GM18873 (cell line): ENCODE data around the gene TTC32.

Experiments used
- ATAC-seq: cut with Tn5 transposase; IDR thresholded peaks from one replicate; pipeline ENCODE4 v1.9.1; 2021; ENCODE audit warnings: mild to moderate bottlenecking, moderate library complexity, moderate number of reproducible peaks; ENCODE audit not compliant: unreplicated experiment, low FRiP score

The TTC32 gene

DNA sequence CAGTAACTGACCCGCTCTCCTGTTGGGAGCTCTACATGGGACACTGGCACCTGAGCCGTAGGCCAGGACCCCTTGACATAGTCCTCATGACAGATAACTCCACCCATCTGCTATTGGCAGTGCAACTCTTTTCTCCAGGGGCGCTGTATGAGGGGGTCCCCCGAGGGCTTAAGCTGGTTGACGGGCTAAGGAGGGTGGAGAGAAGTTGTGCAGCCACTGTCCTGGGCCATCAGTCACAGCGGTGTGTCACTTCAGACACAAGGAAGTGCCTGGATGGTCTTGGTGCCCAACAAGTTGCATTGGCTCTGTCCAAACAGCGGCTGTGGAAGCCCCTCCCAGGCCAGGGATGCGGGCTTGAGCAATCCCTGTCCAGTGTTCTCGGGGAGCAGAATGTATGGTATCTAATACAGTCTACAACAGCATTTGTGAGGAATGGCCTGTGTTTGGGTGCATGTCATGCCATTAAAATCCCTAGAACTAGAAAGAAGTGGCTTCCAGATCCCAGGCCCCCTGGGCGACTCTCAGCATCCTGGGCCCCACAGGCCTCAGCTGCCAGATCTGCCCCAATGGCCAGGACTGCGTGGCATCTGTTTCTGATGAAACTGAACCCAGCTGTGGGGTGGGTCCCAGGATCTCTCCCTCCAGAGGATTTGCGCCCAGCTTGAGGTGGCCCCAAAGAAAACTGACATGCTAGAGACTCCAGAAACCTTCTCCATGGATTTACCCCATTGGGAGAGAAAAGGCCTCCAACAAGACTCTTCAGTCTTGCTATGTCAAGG is 23.3 kb downstream of the TTC32 start:
- no peak for ATAC-seq

DNA sequence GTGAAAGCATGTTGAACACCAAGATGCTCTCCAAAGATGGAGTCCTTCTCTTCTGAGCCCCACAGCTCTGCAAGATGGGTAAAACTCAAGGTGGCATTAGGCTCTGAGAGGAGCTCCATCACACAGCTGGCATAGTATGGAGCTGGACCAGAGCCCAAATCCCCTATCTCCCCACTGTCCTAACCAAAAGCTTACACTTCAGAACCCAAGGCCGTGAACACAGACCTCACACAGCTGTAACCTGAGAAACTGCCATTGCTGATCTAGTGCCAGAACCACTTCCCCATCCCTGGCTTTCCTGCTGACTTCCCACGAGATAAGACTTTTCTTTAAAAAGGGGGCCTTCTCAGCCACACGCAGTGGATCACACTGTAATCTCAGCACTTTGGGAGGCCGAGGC is 25.0 kb downstream of the TTC32 start:
- no peak for ATAC-seq

DNA sequence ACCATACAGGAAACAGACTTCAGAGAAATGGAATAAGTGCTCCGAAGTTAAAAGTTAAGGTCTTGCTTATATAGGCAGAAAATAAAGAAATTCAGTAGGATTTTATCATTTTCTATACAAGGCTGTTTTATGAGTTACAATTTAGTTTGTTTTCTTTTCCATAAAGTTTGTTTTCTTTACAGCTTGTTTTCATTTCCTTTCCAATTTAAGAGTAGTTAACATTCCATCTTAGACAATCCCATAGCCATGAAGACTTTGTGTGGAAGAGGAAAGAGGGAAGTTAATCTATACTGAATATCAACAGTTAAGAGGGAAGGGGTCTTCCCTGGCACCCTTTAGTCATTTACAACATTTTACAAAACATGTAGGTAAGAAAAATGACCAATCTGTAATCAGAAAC is 26.5 kb downstream of the TTC32 start:
- ATAC-seq = no peak

DNA sequence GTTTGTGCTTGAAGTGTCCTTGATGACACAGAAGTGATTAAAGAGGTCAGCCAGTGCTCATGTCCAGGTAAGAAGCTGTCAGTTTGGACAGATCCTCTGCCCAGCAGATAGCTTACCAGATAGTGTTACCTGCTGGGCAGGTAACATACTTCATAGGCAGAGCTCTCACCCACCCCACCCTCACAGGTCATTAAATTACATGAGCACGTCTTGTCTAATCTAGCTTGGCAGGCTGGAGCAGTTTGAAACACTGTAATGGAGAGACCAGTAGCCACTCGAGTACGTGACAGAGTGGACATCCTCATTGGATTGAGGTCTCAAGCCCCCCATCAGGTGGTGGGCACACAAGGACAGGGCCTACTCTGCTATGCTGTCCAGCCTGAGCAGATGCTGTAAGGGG is 27.1 kb downstream of the TTC32 start:
- no peak for ATAC-seq

DNA sequence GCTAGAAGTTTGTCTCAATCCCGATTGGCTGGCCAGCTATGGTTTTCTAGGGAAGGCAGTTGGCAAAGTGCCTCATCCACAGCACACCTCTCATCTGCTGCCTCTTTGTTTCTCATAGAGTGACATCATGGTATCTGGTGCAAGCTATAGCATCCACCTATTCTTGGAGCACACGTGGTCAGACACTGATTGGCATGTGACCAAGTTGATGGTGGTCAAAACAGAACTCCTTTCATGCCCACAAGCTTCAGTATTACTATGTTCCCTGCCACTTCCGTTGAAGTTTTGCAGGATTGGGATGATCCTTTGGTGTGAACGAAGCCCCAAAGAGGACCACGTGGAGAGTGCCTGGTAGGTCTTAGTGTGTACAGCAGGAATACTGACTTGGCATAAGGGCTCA is 28.8 kb downstream of the TTC32 start:
- no peak for ATAC-seq

DNA sequence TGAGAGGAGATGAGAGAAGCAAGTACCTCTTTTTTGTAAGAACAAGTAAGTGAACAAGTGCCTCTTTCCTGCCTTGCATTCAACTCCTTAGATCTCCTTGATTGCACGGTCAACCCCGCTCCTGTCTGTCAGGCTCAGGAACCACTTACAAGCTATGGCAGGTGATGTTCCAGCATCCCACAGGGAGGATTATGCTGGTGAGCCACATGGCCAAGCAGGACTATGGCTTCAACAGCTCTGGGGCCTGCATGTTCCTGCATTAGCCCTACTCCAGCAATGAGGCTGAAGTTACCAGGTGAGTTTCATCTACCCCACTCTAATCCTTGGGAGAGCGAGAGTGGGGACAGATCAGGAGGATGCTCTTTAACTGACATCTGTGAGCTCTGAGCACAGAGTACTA is 29.5 kb downstream of the TTC32 start:
- ATAC-seq = no peak

DNA sequence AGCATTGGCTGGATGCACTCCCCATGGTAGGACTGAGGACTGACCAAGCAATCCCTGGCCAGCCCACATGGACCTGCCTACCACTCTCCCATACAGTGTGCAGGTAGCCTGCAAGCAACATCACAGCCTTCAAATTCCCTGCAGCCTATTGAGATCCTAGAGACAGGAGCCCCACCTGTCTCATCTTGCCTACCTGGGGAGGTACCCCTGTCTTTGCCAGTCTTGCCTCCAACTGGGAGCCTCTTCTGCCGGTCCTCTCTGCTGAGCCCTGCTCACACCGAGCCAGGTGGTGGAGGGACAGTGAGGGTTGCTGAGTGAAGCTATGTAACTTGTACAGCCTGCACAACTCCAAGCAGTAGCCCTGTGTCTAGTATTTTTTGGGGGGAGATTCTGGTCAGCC is 29.9 kb downstream of the TTC32 start:
- ATAC-seq = no peak

DNA sequence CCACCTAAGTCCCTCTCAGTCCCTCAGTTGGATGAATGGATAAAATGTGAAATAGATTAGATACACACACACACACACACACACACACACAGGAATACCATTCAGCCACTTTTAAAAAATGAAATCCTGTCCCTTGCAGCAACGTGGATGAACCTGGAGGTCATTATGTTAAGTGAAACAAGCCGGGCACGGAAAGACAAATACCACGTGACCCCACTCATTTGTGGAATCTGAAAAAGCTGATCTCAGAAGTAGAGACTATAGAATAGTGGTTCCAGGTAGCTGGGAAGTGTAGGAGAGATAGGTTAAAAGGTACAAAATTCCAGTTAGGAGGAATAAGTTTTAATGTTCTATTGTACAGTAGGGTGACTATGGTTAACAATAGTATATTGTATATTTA is 31.0 kb downstream of the TTC32 start:
- ATAC-seq = no peak

DNA sequence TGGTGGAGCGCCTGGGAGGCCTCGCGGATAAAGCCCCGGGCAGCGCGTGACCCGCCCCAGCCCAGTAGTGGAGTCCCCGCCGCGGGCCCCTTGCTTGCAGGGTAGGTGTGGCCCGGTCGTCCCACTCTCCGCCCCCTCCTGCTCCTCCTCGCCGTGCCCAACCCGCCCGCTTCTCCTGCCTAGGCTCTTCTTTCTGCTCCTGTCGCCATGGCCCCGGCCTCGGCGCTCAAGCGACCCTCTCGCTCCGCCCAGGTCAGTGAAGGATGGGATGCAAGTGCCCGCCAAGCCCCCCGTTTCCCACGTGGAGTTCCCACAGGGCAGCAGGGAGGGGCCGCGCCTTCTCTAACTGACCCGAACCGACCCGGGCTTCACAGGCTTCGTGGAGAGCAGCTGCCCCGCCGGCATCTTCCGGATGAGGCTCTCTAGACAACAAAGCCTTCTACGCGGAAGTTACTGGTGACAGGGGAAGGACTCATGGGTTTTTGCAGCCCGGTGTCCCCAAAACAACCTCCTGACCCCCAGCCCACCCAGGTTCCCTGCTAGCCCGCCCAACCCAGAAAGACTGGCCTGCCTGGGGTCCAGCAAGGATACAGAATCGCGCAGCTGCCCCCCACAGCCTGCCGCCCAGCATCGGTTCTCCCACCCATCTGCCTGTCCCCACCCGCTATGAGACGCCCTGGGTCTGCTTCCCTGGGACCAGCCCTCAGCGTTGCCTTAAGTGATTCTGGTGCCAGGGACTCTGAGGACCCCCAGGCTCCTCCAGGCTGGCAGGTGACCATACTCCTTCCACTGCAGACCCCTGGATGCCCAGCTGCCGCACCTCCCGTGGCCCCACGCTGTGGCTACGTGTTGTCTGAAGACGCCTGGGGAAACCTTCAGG is 32.8 kb downstream of the TTC32 start:
- ATAC-seq = peak; percentile 35

DNA sequence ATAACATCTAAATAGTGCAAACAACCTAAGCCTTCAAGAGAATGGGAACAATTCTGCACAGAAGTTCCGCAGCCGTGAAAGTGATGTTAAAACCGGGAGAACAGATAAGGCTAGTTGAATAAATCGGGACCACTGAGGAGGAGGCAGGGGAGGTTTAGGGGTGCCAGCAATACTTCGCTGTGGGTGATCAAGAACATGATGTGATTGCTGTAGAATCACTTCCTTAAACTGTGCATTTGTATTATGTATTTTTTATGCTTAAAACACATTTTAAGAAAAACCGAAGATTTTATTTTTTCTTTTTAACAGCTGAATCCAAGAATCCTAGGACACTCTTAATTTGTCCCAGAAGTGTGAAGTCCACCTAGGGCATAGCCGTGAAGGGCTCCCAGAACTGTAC is 33.6 kb downstream of the TTC32 start:
- ATAC-seq = peak; percentile 5

DNA sequence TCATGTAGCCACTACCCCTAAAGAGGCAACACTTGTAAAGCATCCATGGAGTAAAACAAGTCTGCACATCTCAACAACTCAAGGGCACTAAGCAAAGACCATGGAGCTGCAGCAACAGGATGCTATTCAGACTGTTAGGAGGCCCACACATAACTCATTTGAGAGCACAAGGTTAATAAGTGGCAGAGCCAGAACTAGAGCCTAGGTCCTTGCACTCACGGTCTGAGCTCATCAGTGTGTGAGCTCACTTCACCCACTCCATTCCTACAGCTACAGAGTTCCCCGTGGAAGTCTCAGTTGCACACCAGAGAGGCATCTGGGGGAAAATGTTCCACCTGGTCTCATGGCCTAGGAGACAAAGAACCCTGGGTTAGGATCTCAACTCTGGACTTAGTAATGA is 35.0 kb downstream of the TTC32 start:
- ATAC-seq = peak; percentile 78

DNA sequence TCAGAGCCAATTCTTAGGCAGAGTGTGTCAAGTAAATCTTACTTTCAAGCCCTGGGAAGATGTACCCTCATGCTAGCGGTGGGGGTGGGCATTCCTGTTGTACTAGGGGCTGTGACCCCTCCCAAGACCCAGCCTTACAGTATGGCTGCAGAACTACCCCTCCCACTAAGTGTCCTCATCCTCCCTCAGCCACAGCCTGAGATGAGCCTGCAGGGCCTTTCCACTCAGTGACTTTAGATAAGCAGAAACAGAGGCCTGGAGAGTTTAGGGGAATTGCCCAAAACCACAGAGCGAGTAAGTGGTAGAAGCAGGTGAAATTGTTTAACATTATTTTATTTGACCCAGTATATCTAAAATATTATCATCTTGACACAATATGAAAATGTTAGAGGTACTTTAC is 36.6 kb downstream of the TTC32 start:
- ATAC-seq = peak; percentile 27

DNA sequence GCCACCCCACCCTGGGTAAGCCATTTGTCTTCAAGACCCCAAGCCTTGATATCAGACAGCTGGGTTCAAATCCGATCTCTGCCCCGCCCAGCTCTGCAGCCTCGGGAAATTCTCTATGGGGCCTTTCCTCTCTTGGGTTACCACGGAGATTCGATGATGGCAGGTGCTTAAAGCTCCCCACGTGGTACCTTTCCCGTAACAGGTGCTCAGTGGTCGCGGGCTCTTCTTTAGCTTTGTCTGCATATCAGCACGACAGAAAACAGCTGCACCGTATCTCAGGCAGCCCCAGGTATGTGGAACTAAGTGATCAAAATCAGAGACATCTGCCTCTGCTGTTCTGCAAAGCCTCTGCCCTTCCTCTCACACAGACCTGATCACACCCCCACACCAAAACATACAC is 37.4 kb downstream of the TTC32 start:
- no peak for ATAC-seq

DNA sequence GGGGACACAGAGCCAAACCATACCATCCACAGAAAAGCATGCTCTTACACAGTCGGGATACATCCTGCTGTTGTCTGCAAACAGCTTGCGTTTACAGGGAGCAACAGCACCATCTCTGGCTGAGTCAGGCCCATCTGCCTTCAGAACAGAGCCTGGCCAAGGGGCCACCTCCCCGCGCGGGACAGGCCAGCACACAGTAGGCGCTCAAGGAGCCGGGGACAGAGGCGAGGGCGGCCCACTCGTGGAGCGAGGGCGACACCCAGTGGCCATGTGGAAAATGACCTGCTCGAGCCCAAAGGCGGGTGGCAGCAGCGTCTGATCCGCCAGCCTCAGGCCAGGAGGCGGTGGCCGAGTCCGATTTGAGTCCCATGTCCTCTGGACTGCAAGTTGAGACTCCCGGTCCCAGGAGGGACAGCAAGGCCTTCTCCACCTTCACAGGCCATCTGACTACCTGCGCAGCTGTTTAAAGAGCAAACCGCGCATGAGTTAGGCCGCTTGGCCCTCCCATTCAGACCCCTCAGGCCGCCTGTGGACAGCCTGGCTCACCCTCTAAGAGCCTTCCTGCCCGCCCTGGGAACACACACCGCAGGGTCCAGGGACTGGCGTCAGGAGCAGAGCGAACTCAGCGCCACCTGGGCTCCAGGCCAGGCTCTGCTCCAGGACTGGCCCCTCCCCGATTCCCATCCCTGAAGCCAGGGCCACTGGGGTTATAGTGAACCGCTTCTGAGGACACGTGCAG is 38.3 kb downstream of the TTC32 start:
- ATAC-seq = peak; percentile 65

DNA sequence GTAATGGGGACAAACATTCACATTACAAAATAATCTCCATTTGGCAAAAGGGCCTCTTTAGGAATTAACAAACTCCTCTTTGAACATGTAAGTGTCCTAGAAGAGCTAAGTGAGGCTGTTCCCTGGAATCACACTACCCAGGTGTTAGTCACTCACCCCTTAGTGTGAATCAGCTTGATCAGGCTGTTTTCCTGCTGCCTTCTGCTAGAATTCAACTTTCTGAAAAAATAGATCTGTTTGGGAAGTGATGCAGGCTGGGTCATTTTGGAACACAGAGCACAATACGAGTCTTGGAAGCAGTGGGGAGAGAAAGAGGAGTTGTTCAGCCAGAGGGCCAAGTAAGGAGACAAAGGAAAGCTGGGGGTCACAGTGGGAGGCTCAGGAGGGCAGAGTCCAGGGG is 40.0 kb downstream of the TTC32 start:
- no peak for ATAC-seq

DNA sequence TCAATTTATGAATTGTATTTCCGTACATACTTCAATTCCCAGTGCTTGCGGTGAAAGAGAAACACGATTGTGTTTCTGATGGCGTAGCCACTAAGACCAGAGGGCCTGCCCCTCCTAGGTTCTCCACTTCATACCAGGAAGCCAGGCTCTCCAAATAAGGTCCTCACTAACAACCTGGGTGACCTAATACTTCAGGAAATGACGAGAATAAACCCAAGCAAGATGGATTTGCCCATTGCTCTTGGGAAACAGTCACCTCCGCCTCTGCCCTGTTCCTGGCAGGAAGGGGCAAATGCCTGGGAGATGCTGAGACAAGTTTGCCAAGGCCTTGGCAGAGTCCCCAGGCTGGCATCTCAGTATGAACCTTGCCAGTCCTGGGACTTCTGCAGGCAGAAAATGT is 41.8 kb downstream of the TTC32 start:
- no peak for ATAC-seq

DNA sequence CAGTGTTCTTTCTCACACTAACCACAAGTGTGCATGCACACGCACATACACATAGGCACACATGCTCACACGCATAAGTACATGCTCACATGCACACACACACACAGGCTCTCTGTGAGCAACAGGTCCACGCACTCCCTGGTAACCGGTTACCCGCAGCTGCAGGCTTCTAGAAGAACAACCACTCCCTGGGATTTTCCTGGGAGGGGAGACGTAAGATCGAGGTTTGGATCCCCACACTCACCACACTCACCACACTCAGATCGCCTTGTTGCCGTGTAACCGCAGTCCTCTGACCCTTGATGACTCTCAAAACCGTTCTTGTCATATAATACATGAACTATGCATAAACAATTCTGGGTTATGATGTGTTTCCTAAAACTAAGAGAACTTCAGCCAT is 42.2 kb downstream of the TTC32 start:
- no peak for ATAC-seq

DNA sequence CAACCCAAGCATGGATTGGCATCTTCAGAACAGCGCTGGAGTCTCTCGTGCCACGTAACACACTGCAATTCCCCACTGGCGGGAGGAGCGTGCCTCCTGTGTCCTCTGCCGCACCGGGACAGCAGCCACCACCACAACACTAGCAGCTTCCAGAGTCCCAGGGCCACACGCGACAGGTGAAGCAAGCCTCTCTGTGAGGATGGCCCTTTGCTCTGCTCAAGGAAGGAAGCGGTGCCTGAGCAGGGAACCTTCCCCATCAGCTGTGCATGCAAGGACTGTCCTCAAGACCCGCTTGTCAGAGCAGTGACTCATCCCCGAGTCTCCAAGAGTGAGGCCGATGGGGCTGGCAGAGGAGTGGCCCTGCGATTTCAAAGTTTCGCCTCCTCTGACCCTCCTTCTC is 44.0 kb downstream of the TTC32 start:
- no peak for ATAC-seq

DNA sequence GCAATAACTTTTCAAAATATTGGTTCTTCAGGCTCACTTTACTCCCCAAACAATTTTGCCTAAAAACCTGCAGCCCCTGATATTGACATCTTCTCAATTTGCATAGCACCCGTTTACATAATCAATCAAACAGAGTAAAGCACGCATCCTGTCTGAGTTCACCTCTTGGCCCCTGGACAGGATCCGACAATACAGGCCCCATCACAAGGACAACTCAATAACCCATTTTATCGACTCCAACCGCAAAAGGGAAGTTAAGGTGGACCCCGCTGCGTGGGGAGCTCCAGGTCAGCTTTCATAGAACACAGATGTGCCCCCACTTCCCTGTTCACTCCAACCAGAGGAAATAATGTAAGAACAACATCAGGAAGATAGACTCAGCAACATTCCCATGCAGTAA is 44.7 kb downstream of the TTC32 start:
- ATAC-seq = no peak

DNA sequence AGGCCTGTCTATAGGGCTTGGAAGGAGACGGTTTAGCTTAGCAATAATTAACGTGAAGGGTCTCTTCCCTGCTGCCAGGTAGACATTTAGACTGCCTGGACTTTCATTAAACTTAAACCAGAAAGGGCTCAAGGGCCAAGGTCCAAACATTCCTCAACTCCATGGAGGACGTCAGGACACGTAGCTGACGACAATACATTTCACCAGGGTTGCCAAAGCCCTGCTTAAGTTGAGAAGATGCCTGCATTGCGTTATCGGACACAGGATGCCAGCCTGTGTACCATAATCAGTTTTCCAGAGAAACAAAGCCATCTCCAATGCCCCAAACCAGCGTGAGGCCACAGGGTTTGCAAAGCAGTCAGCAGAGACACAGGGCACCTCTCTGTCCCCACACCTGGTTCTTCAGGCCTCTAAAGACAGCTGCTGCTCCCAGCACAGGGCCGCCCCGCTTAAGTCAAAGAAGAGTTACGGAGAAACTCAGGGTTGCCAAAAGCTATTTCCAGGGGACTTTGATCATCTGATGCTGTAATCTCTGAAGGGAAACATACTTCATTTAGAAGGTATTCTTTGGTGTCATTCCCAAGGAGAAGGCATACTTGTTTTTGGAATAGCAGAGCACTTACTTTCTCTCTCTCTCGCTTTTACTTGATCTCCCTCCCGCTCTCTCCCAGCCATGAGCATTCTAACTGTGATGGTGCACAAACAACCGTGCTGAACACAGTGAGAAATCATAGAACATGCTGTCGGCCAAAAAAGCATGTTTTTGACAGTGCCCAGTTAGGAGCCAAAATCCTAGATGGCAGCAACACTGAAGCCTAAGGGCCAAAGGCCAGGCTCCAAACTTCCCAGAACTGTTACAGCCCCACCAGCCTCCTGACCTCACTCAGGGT is 46.0 kb downstream of the TTC32 start:
- ATAC-seq = no peak
